ENCODE measurements around the gene ATF7IP2.

ATF7IP2 gene

DNA sequence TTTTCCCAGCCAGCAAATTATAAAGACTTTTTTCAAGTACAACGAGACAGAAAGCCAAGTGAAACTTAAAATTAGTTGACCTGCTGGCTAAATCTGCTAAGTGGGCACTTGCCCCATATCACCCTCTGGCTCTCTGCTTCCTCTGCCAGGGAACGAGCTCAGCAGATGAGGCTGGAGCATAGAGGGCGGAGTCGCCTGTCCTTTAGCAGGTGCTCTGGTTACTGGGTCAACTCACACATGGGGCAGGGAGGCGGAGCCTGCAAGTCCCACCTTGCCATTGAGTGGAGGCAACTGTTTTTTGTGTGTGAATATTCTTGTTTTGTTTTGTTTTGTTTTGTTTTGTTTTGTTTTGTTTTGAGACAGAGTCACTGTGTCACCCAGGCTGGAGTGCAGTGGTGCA lies 132.0 kb downstream of the ATF7IP2 start:
- DNase-seq = no peak

DNA sequence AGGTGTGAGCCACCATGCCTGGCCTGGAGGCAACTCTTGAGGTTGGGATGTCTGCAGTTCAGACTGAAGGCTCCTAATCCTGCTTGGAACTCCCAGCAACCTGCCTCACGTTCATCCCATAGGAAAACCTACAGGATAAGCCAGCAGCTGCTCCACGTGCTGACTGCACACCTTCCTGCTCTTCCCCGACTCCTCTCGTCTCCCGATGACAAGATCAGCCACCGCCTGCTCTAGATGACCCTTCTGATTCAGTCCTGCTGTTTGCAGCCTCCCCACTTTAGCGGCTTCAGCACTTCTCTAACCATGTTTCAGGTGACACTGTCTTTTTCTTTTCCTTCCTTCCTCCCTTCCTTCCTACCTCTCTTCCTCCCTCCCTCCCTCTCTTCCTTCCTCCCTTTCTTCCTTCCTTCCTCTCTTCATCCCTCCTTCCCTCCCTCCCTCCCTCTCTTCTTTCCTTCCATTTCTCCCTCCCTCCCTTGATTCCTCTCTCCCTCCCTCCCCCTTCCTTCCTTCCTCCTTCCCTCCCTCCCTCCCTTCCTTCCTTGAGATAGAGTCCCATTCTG lies 132.7 kb downstream of the ATF7IP2 start:
- DNase-seq = no peak

DNA sequence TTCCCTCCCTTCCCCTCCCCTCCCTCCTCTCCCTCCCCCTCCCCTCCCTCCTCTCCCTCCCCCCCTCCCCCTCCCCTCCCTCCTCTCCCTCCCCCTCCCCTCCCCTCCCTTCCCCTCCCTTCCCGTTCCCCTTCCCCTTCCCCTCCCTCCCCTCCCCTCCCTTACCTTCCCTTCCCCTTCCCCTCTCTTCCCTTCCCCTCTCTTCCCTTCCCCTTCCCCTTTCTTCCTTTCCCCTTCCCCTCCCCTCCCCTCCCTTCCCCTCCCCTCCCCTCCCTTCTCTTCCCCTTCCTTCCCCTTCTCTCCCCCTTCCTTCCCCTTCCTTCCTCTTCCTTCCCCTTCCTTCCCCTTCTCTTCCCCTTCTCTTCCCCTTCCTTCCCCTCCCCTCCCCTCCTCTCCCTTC lies 133.4 kb downstream of the ATF7IP2 start:
- no peak for DNase-seq

DNA sequence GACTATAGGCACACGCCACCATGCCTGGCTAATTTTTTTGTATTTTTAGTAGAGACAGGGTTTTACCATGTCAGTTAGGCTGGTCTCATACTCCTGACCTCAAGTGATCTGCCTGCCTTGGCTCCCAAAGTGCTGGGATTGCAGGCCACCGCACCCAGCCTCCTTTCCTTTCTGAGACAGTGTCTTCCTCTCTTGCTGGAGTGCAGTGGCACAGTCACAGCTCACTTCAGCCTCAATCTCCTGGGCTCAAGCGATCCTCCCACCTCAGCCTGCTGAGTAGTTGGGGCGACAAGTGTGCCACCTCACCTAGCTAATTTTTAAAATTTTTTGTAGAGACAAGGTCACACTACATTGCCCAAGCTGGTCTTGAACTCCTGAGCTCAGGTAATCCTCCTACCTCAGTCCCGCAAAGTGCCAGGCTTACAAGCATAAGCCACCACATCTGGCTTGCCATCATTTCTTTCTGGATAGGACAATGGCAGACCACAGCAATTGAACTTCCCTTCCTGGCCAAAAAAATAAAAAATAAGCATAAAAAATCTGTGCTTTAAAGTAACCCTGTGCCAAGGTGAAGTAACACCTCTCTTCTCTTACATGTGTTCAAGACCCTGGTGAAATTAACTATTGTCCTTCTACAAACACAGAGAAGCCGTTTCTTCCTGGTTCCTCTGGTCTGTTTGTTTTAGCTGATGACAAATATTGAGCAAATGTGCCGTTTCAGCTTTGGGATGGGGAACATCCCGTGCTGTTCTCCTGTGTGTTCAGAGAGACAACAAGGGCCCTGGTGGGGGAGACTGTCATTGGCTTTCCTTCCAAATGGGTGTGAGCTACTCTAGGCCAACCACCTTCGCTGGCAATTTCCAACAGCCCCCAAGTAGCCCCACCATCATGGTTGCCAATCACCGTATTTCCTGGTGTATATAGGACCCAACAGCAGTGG lies 134.3 kb downstream of the ATF7IP2 start:
- no peak for DNase-seq

DNA sequence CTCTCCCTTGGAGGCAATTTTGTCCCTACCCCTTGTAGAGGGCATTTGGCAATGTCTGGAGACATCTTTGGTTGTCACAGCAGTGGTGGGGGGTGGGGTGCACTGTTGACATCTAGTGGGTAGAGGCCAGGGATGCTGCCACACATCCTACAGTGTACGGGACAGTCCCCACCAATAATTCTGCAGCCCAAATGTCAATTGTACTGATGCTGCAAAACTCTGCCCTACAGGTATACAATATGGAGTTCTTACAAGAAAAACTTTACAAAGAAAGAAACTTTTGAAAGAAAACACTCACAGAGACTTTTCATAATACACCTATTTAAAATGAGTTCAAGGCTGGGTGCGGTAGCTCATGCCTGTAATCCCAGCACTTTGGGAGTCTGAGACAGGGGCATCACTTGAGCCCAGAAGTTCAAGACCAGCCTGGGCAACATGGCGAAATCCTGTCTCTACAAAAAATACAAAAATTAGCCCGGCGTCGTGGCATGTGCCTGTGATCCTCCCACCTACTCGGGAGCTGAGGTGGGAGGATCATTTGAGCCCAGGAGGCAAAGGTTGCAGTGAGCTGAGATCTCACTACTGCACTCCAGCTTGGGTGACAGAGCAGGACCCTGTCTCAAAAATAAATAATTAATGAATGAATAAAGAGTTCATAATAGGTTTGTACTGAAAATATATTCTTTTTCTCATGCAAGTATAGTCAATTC lies 135.2 kb downstream of the ATF7IP2 start:
- DNase-seq = no peak

DNA sequence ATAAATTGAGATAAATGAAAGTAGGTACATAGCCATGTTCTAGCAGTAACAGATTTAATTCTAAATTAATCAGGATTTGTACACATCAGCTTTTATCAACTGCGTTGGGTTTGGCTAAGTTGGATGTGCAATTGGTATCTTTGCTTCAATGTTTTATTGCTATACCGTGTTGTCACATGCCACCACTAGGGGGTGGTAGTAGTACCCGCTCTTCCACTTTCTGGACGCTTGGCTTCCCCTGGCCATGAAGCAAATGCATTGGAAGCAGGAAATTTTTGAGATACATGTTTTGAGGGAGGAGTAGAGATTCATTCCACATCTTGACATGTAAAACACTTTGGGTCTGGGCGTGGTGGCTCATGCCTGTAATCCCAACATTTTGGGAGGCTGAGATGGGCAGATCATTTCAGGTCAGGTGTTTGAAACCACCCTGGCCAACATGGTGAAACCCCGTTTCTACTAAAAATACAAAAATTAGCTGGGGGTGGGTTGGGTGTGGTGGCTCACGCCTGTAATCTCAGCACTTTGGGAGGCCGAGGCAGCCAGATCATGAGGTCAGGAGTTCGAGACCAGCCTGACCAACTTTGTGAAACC lies 135.9 kb downstream of the ATF7IP2 start:
- DNase-seq = peak; percentile 4

DNA sequence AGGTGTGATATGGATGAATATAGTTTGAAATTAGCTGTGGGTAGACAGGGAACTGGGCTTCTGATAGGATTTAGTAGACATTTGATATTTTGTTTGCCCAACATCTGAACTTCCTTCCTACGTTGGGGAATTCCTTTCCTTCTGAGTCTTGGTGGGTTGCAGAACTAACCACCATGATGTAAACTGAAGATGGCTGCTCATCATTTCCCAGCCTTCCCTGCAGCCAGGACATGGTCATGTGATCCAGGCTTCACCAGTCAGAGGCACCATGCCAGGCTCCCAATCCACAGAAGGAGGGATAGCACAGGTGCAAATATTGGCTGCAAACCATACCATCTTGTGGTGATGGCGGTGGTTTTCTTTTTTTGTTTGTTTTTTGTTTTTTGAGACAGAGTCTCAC lies 137.1 kb downstream of the ATF7IP2 start:
- no peak for DNase-seq

DNA sequence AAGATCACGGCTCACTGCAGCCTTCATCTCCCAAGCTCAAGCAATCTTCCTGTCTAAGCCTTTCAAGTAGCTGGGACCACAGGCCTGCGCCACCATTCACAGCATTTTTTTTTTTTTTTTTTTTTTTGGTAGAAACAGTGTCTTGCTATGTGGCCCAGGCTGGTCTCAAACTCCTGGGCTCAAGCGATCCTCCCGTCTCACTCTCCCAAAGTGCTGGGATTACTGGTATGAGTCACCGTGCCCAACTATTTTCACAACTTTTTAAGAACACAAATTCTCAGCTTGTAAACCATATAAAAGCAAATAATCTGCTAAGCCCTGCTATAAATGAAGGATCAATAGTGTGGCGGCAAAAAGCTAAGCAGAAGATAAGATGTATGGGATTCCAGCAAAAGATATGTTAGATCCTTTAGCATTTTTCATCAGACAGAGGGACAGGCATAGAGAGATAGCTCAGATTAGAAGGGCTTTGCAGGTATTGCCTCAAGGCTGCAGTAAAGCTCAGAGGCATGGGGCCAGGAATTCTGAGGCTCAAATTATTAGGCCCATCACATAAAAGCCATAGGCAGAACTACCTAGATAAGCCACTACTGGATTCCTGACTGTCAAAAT lies 139.5 kb downstream of the ATF7IP2 start:
- no peak for DNase-seq

DNA sequence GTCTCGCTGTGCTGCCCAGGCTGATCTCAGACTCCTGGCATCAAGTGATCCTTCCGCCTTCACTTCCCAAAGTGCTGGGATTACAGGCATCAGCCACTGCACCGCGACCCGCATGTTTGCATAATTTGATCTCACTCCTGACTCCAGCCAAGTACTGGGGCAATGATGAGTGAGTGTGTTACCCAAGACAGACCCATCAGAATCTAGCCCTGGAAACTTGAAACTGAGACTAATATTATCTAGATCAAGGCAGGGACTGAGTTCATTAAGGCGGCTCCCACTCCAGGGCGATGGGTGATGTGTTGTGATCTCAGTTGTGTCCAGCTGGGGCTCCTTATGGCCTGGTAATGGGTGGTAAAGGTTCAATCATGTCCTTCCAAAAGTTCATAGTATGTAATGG lies 141.1 kb downstream of the ATF7IP2 start:
- no peak for DNase-seq

DNA sequence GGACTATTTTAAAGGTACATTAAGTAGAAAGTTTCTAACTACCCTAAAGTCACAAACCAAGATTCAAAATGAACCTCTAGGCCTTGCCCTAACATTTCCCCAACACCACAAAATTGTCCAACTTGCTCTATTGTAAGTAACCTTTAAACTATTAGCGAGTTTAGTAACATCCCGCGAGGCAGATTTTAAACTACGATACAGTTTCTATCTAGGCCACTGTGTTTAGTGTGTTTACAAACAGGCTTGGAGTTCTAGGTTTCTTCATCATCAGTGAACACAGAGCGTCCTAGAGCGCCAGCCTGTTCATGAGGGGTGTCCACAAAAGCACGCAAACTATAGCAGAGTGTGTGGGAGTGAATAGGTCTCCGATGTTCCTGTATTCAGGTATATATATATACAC lies 142.8 kb downstream of the ATF7IP2 start:
- DNase-seq = no peak

DNA sequence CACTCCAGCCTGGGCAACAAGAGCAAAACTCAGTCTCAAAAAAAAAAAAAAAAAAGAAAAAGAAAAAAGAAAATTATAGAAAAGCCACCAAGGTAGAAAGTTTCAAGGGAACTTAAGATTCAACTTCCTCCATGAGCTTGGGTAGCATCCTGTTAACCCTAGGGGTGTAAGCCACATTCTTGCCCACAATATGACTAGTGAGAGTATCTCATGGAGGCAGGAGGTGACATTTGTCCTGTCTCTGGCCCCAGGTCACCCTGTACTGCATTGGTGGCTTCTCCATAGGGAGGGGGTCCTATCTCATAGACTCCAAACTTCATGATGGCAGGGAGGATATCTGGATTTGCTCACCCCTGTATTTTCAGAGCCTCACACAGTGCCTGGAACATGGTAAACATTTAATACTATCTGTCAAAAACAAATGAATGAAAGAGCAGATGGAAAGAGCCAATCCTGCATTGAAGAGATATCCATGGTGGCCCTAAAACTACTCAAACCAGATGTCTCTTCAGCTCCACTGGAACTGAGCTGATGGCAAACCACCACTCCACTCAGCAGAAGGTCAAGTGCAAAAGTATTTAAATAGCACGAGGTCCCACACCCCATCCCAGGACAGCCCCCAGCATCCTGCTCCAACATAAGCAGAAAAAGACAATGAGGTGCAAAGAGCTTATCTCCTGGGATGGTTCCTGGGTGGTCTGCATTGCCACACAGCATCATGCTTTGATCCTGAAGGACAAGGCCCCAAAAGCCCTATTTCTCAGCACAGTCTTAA lies 144.2 kb downstream of the ATF7IP2 start:
- no peak for DNase-seq

DNA sequence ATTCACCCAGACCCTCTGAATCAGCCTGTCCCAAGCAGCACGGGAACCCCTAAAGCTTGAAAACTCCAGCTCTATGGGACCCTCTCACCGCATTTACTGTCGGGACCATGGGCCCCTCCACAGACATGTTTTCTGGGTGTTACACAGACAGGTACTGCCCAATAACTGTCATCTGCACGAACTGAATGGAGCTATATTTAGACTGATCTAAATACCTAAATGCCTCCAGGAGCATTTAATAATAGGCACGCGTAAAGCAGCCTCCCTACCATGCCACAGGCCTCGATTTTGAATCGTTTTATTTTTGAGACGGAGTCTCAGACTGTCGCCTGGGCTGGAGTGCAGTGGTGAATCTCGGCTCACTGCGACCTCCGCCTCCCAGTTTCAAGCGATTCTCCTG lies 144.8 kb downstream of the ATF7IP2 start:
- DNase-seq = no peak

DNA sequence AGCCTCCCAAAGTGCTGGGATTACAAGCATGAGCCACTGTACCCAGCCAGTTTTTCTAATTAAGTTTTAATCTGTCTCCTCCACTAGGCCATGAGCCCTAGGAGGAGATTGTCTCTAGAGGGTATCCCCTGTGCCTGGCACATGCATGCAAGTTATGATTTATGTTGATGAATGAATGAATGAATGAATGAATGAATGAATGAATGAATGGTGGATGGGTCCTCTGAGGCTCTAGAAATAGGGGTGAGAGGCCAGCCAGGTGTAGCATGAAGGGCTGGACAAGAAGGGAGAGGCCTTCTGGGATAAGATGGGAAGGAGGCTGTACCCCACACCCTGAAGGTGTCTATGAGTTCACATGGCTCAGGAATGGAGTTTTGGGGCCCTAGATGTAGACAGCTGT lies 145.7 kb downstream of the ATF7IP2 start:
- no peak for DNase-seq
